ENCODE measurements around the gene KRT76.

Gene KRT76

GRCh38 chr12:52806169-52806811 lies 29.1 kb upstream of the KRT76 start:
- TF ChIP-seq TAF1 (IDR thresholded peaks at IDR 0.05; ENCODE audit: borderline replicate concordance, insufficient read depth, low read length) (no peak), FOXP2 (optimal IDR thresholded peaks at IDR 0.05; ENCODE audit: borderline replicate concordance, extremely low read depth, extremely low read length, insufficient read depth) (no peak), POLR2AphosphoS5 (IDR thresholded peaks at IDR 0.05; ENCODE audit: low read depth, low read length) (no peak), SIN3A (IDR thresholded peaks at IDR 0.05; ENCODE audit: borderline replicate concordance, insufficient read depth, low read length) (no peak), REST (IDR thresholded peaks at IDR 0.05; ENCODE audit: insufficient read depth in 1 of 2, low read depth in 2 of 2, low read length in 2 of 2) (no peak)

- TF ChIP-seq POLR2AphosphoS5 (IDR thresholded peaks at IDR 0.05; ENCODE audit: low read depth, low read length) (no peak), SIN3A (IDR thresholded peaks at IDR 0.05; ENCODE audit: borderline replicate concordance, insufficient read depth, low read length) (no peak), FOXP2 (optimal IDR thresholded peaks at IDR 0.05; ENCODE audit: borderline replicate concordance, extremely low read depth, extremely low read length, insufficient read depth) (no peak), TAF1 (IDR thresholded peaks at IDR 0.05; ENCODE audit: borderline replicate concordance, insufficient read depth, low read length) (no peak)
These were observed 28.6 kb upstream of the KRT76 start for GRCh38 chr12:52805739-52806138.

GRCh38 chr12:52805000-52805399 lies 27.9 kb upstream of the KRT76 start:
- TF ChIP-seq REST (IDR thresholded peaks at IDR 0.05; ENCODE audit: insufficient read depth in 1 of 2, low read depth in 2 of 2, low read length in 2 of 2) (no peak), POLR2AphosphoS5 (IDR thresholded peaks at IDR 0.05; ENCODE audit: low read depth, low read length) (no peak), TAF1 (IDR thresholded peaks at IDR 0.05; ENCODE audit: borderline replicate concordance, insufficient read depth, low read length) (no peak), FOXP2 (optimal IDR thresholded peaks at IDR 0.05; ENCODE audit: borderline replicate concordance, extremely low read depth, extremely low read length, insufficient read depth) (no peak), SIN3A (IDR thresholded peaks at IDR 0.05; ENCODE audit: borderline replicate concordance, insufficient read depth, low read length) (no peak)

- TF ChIP-seq POLR2AphosphoS5 (IDR thresholded peaks at IDR 0.05; ENCODE audit: low read depth, low read length), result no peak
- no peak for TF ChIP-seq REST (IDR thresholded peaks at IDR 0.05; ENCODE audit: insufficient read depth in 1 of 2, low read depth in 2 of 2, low read length in 2 of 2)
These were observed 25.3 kb upstream of the KRT76 start for GRCh38 chr12:52802442-52802841.

GRCh38 chr12:52801773-52802172 lies 24.6 kb upstream of the KRT76 start:
- TF ChIP-seq REST (IDR thresholded peaks at IDR 0.05; ENCODE audit: insufficient read depth in 1 of 2, low read depth in 2 of 2, low read length in 2 of 2) (no peak), TAF1 (IDR thresholded peaks at IDR 0.05; ENCODE audit: borderline replicate concordance, insufficient read depth, low read length) (no peak), SIN3A (IDR thresholded peaks at IDR 0.05; ENCODE audit: borderline replicate concordance, insufficient read depth, low read length) (no peak), FOXP2 (optimal IDR thresholded peaks at IDR 0.05; ENCODE audit: borderline replicate concordance, extremely low read depth, extremely low read length, insufficient read depth) (no peak), POLR2AphosphoS5 (IDR thresholded peaks at IDR 0.05; ENCODE audit: low read depth, low read length) (no peak)
